Endothelial cell of umbilical vein (primary cell): ENCODE results near the gene ZC3H12C.

ENCODE experiments used
- CTCF ChIP-seq, 2 donors: IDR thresholded peaks; 1 replicate in 1 of 2; 2 replicates in 1 of 2; pipeline ENCODE4 v1.5.1; 2011; ENCODE audit warnings: low read length in 2 of 2, mild to moderate bottlenecking in 2 of 2, moderate library complexity in 2 of 2, control low read depth in 1 of 2, inconsistent platforms in 1 of 2, low read depth in 1 of 2; ENCODE audit not compliant: insufficient read depth in 1 of 2; ENCODE audit errors: extremely low read depth in 1 of 2
- MYC ChIP-seq: IDR thresholded peaks from one replicate; pipeline ENCODE4 v1.6.1; 2011; ENCODE audit warnings: mild to moderate bottlenecking, low read depth, low read length
- POLR2A ChIP-seq: IDR thresholded peaks from 2 replicates; pipeline ENCODE4 v1.6.1; 2012; ENCODE audit warnings: low read depth, mild to moderate bottlenecking, control low read depth, low read length

- TF ChIP-seq CTCF (IDR thresholded peaks at IDR 0.05; ENCODE audit: extremely low read depth in 1 of 2, insufficient read depth in 1 of 2, low read depth in 1 of 2, low read length in 2 of 2) (no peak), MYC (no peak), POLR2A (no peak)
Observed at GRCh38 chr11:110153474-110153873, 60.3 kb downstream of the ZC3H12C start.
